Smooth muscle cell (in vitro differentiated cells): Measurements from ENCODE around the gene CACNG3. TPM values are rescaled to one million over a fixed set of nuclear protein-coding genes. Genes with fewer than 3 reads are reported as not detected.

Experiments used
- DNase-seq: peaks from one replicate; lab custom pipeline; 2025; ENCODE audit not compliant: unreplicated experiment; lab: John Stamatoyannopoulos, UW
- H2AFZ ChIP-seq: fragments of 200-600 bp; sonication (generic); 2 replicates; pipeline ENCODE4 v1.6.0; 2016; ENCODE audit warnings: antibody characterized with exemption, low read depth, mild to moderate bottlenecking
- H3F3A ChIP-seq: fragments of 200-600 bp; sonication (generic); 2 replicates; pipeline ENCODE4 v1.6.0; 2017; ENCODE audit warnings: antibody characterized with exemption, low read depth
- H3K27ac ChIP-seq: fragments of 200-600 bp; sonication (generic); 2 replicates; pipeline ENCODE4 v1.5.1; 2016; ENCODE audit warnings: low read depth, mild to moderate bottlenecking
- H3K27me3 ChIP-seq: fragments of 200-600 bp; sonication (generic); 2 replicates; pipeline ENCODE4 v1.6.1; 2016; ENCODE audit warnings: low read depth, mild to moderate bottlenecking
- H3K36me3 ChIP-seq: fragments of 200-600 bp; sonication (generic); 2 replicates; pipeline ENCODE4 v1.5.1; 2016; ENCODE audit warnings: low read depth
- H3K4me1 ChIP-seq: fragments of 200-600 bp; sonication (generic); 2 replicates; pipeline ENCODE4 v1.5.1; 2016; ENCODE audit warnings: low read depth
- H3K4me2 ChIP-seq: fragments of 200-600 bp; sonication (generic); 2 replicates; pipeline ENCODE4 v1.6.0; 2016; ENCODE audit warnings: mild to moderate bottlenecking
- H3K4me3 ChIP-seq: fragments of 200-600 bp; sonication (generic); 2 replicates; pipeline ENCODE4 v1.5.1; 2016; ENCODE audit warnings: mild to moderate bottlenecking
- H3K79me2 ChIP-seq: fragments of 200-600 bp; sonication (generic); 2 replicates; pipeline ENCODE4 v1.6.0; 2016; ENCODE audit warnings: low read depth, mild to moderate bottlenecking
- H3K9ac ChIP-seq: fragments of 200-600 bp; sonication (generic); 2 replicates; pipeline ENCODE4 v1.6.0; 2016; ENCODE audit warnings: low read depth
- H3K9me3 ChIP-seq: fragments of 200-600 bp; sonication (generic); replicated peaks from 2 replicates; pipeline ENCODE4 v1.5.1; 2016; ENCODE audit warnings: low read depth
- H4K20me1 ChIP-seq: fragments of 200-600 bp; sonication (generic); 2 replicates; pipeline ENCODE4 v1.6.0; 2016; ENCODE audit warnings: low read depth
- WGBS: methylation state at CpG from one replicate; pipeline ENCODE4 v1.1.7; 2016; ENCODE audit warnings: low lambda C conversion rate; 5-methylcytosine and 5-hydroxymethylcytosine counted together
- polyA plus RNA-seq: library from polyadenylated mRNA; unstranded; fragments of >200 nt; fragmentation: Nextera tagmentation; extraction: Ambion mirVana; gene quantifications from 2 replicates; pipeline ENCODE4 v1.2.1, GENCODE V29; 2016
- total RNA-seq: library from RNA; depleted of rRNA; stranded (reverse); fragments of >200 nt; gene quantifications from 2 replicates; pipeline ENCODE4 v1.2.3, GENCODE V29; 2014
- TF ChIP-seq, protein P1 (sequence below): fragments of 200-600 bp; sonication (generic); IDR thresholded peaks from 2 replicates; pipeline ENCODE4 v1.5.1; 2017; ENCODE audit warnings: borderline replicate concordance, mild to moderate bottlenecking, antibody characterized with exemption; ENCODE audit not compliant: insufficient read depth, poor library complexity, severe bottlenecking

CACNG3 gene
- total and polyA plus RNA-seq, 2 experiments from 2014 or later, result not detected

DNA sequence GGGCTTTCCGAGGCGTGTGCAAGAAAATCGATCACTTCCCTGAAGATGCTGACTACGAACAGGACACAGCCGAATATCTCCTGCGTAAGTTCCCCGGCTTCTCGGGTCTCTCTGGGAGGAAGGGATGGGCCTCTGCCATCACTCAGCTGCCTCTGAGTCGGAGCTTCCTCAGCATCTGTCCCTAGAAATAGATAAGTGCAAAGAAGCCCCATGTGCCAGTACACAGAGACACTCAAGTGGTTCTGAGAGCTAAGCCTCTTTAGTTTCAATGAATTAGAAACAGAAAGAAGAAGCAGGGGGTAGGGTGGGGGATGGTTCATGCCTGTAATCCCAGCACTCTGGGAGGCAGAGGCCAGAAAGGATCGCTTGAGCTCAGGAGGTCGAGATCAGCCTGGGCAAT is 90.6 kb downstream of the CACNG3 start:
- no peaks in the 10 kb centered on the region for H3F3A ChIP-seq
- TF ChIP-seq, protein P1, sequence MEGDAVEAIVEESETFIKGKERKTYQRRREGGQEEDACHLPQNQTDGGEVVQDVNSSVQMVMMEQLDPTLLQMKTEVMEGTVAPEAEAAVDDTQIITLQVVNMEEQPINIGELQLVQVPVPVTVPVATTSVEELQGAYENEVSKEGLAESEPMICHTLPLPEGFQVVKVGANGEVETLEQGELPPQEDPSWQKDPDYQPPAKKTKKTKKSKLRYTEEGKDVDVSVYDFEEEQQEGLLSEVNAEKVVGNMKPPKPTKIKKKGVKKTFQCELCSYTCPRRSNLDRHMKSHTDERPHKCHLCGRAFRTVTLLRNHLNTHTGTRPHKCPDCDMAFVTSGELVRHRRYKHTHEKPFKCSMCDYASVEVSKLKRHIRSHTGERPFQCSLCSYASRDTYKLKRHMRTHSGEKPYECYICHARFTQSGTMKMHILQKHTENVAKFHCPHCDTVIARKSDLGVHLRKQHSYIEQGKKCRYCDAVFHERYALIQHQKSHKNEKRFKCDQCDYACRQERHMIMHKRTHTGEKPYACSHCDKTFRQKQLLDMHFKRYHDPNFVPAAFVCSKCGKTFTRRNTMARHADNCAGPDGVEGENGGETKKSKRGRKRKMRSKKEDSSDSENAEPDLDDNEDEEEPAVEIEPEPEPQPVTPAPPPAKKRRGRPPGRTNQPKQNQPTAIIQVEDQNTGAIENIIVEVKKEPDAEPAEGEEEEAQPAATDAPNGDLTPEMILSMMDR, result no peak
- no peak for DNase-seq
- 78% methylated on average over 11 of the region's 11 CpGs for WGBS
- H3K27me3 ChIP-seq, result no peaks in the 10 kb centered on the region
- no peaks in the 10 kb centered on the region for H3K9me3 ChIP-seq
- no peak overlapping the region for H3K27ac ChIP-seq
- peaks cover 5% of the 10 kb centered on the region for H3K4me1 ChIP-seq
- H3K9ac ChIP-seq, result no peak overlapping the region
- no peak overlapping the region for H2AFZ ChIP-seq
- no peaks in the 10 kb centered on the region for H3K79me2 ChIP-seq
- no peaks in the 10 kb centered on the region for H3K36me3 ChIP-seq
- H3K4me3 ChIP-seq, result no peak overlapping the region
- no peaks in the 10 kb centered on the region for H4K20me1 ChIP-seq
- H3K4me2 ChIP-seq, result no peak overlapping the region

GRCh38 chr16:24347556-24347955 is 91.4 kb downstream of the CACNG3 start:
- H3K4me1 ChIP-seq, result peaks cover 5% of the 10 kb centered on the region
- no peaks in the 10 kb centered on the region for H3K9me3 ChIP-seq
- no peak overlapping the region for H3K27ac ChIP-seq
- 75% methylated on average over 2 of the region's 2 CpGs for WGBS
- no peaks in the 10 kb centered on the region for H3F3A ChIP-seq
- H2AFZ ChIP-seq, result no peak overlapping the region
- no peaks in the 10 kb centered on the region for H3K79me2 ChIP-seq
- no peak overlapping the region for H3K4me2 ChIP-seq
- H3K4me3 ChIP-seq, result no peak overlapping the region
- H3K27me3 ChIP-seq, result no peaks in the 10 kb centered on the region
- H4K20me1 ChIP-seq, result no peaks in the 10 kb centered on the region
- H3K36me3 ChIP-seq, result no peaks in the 10 kb centered on the region
- TF ChIP-seq, protein P1, result no peak
- no peak for DNase-seq
- H3K9ac ChIP-seq, result no peak overlapping the region

- Histone ChIP-seq H2AFZ (no peak overlapping the region), H3K79me2 (no peaks in the 10 kb centered on the region), H3K27me3 (no peaks in the 10 kb centered on the region), H3K27ac (no peak overlapping the region), H3K4me1 (peaks cover 5% of the 10 kb centered on the region), H3K9me3 (no peaks in the 10 kb centered on the region), H3K36me3 (no peaks in the 10 kb centered on the region), H3K4me3 (no peak overlapping the region), H3K4me2 (no peak overlapping the region), H3K9ac (no peak overlapping the region), H4K20me1 (no peaks in the 10 kb centered on the region), H3F3A (no peaks in the 10 kb centered on the region)
- WGBS, result 41% methylated on average over 9 of the region's 9 CpGs
- no peak for DNase-seq
- TF ChIP-seq, protein P1, result no peak
These were observed 92.6 kb downstream of the CACNG3 start for GRCh38 chr16:24348545-24349290.

GRCh38 chr16:24349320-24349719 is 93.2 kb downstream of the CACNG3 start:
- DNase-seq, result no peak
- no peaks in the 10 kb centered on the region for H3K27me3 ChIP-seq
- H2AFZ ChIP-seq, result no peak overlapping the region
- H3K27ac ChIP-seq, result no peak overlapping the region
- TF ChIP-seq, protein P1, result no peak
- no peaks in the 10 kb centered on the region for H3K36me3 ChIP-seq
- no peaks in the 10 kb centered on the region for H4K20me1 ChIP-seq
- no peak overlapping the region for H3K4me2 ChIP-seq
- H3K79me2 ChIP-seq, result no peaks in the 10 kb centered on the region
- WGBS, result 71% methylated on average over 8 of the region's 8 CpGs
- H3K4me1 ChIP-seq, result peaks cover 5% of the 10 kb centered on the region
- no peak overlapping the region for H3K4me3 ChIP-seq
- H3F3A ChIP-seq, result no peaks in the 10 kb centered on the region
- H3K9ac ChIP-seq, result no peak overlapping the region
- no peaks in the 10 kb centered on the region for H3K9me3 ChIP-seq
